ENCODE measurements around the gene WNT7A.

The WNT7A gene

DNA sequence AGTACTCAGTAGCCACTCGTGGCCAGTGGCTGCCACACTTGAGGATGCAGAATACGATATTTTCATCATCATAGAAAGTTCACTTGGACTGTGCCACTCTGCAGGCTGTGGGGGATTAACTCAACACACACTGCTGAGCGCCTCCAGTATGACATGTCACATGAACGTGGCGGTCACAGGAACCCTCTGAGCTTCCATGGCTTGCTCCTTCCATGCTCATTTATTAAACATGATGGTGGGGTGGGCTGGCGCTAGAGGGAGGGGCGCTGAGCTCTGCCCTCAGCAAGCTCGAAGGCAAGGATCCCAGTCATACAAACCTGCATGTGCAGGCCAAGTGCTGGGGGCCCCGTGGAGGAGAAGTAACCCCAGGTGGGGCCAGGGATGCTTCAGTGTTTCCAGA is 85.5 kb downstream of the WNT7A start:
- no peak for DNase-seq (ENCODE audit: low spot score)

GRCh38 chr3:13793451-13793850 is 86.4 kb downstream of the WNT7A start:
- no peak for DNase-seq (ENCODE audit: low spot score)

DNA sequence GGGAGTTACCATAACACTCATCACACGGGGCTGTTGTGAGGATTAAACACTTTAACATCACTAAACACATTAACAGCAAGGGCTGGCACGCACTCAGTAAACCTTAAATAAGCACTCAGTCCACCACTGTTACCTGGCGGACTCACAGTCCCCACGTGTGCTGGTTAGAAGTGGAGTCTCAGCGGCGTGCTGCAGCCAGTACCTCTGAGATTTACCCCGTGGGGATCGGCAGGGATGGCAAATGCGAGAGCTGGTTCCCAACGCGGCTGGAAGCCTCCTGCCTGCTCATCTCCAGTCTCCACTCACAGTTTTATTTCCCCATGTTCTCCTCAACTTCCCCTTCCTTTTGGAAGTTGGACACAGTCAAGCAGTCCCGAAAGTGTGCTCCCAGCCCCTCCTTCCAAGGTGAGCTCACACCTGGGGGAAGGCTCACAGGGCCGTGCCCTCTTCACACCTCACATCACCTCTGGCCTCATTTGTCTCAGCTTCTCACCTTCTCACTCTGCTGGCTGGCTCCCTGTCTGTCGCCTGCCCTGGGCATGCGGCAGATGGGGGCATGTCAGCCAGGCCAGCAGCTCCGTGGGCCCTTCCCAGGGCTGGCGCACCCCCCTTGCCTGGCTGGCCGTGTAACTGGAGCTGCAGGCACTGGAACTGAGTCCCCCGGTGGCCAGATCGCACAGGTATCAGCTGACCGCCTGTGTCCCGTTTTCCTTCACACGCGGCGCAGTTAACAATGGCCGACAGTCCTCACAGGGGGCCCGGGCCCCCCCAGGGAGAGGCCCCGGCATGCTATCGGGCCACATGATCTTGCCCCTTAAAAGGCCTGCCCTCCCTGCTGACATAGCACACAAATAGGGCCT is 87.1 kb downstream of the WNT7A start:
- no peak for DNase-seq (ENCODE audit: low spot score)

GRCh38 chr3:13792051-13792490 is 87.8 kb downstream of the WNT7A start:
- no peak for DNase-seq (ENCODE audit: low spot score)

GRCh38 chr3:13791198-13792050 is 88.4 kb downstream of the WNT7A start:
- no peak for DNase-seq (ENCODE audit: low spot score)

- no peak for DNase-seq (ENCODE audit: low spot score)
Measured at GRCh38 chr3:13790376-13791197, 89.3 kb downstream of the WNT7A start.

DNA sequence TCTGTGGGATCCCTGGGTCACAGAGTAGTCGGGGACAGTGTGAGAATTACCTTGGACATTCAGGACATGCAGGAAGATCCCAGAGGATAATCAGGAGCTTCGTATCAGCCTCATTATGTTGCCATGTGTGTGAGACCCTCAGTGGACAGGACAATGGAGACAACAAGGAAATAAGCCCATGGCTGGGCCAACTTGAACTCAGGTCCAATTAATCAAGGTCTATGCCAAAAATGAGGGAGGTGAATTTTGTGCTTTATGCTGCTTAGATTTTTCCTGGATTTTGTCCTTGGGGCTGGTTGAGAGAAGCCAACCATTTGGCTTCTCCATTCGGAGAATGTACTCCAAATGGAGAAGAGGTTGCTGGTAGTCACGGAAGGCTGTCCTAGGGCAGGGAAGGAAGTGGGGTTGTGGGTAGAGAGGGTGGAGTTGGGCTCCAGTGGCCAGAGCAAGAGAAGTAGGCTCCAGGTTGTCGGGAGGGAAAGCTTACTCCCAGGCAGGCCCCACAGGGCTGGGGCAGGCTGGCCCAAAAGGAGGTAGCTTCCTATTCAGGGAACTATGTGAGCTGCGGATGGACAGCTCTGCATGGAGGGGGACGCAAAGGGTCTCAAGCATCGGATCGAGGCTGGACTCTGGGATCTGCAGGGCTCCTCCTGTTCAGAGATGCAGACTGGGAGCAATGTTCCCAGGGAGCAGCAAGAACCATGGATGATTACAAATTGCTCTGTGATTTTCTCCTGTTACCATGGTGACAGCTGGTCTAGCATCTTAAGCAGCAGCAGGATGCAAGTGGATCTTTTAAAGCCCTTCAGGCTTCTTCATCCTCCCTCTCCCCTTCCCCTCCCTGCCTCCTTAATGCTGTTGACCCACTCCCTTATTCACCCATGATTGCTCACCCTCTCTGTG is 91.1 kb downstream of the WNT7A start:
- no peak for DNase-seq (ENCODE audit: low spot score)

DNA sequence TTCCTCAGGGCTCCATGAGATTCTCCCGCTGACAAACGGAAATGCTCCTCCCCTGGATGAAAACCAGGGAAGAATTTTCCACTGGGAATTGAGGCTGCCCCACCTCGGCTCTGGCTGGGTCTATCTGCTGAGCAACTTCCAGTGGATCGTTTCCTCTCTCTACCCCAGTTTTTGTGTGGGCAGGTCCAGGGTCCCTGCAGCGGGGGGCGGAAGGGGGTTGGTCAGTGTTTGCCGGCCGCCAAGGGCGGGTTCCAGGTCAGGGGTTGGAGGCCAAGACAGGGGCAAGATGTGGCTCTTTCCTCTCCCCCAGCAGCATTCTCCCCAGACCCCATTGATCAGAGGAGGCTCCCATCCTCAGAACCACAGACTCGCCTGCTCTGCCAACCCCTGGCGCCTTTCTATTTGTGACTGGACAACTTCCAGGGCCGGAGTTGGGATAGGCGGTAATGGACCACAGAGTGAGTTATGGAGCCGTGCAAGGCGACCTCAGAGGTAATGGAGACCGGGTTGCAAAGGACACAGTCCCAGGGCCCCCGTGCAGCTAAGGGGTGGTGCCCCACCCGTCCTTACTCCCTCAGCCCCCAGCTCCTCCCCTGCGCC is 92.2 kb downstream of the WNT7A start:
- DNase-seq (ENCODE audit: low spot score), result no peak

- no peak for DNase-seq (ENCODE audit: low spot score)
Measured at GRCh38 chr3:13786811-13787210, 93.1 kb downstream of the WNT7A start.

DNA sequence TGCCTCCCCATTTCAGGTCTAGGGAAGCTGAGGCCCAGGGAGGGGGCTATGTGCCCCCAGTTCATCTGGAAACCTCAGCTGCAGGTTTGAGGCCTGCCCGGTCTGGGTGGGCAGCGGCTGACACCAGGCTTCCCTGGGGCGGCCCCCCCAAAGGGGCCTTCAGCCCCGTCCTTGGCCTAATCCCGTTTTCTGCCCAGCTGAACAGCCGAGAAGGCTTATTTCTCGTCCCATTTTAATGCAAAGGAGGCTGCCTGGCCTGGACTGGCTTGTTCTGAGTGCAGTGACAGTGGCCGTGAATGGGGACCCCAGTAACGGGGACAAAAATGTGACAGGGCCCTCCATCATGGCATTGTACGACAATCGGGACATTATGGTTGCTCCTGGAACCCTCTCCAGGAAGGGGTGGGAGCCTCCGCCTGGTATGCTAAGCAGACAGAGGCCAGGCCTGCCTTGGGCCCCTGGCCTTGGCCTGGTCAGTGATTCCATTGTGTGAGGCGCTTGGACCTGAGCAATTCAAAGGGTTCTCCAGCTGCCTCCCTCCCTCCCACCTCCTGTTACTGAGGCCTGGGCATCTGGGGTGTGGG is 93.9 kb downstream of the WNT7A start:
- DNase-seq (ENCODE audit: low spot score), result no peak

GRCh38 chr3:13785351-13785750 is 94.5 kb downstream of the WNT7A start:
- DNase-seq (ENCODE audit: low spot score), result no peak

DNA sequence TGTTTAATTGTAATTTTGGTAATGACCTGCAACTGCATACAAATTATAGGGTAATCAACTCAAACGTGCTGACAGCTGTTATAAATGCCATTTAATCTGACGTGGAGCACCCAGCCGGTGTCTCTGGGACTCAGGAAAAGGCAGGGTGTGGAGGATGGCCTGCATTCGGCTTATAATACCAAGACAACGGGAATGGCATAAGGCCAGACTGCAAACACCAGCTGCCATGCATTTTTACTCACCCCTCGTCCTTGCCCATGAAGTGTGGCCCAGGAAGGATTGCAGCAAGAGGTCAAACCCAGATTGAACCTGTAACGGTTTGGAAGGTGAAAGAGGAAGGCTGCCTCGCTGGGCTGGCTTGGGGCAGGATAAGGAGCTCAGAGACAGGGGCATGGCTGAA is 96.4 kb downstream of the WNT7A start:
- no peak for DNase-seq (ENCODE audit: low spot score)

DNA sequence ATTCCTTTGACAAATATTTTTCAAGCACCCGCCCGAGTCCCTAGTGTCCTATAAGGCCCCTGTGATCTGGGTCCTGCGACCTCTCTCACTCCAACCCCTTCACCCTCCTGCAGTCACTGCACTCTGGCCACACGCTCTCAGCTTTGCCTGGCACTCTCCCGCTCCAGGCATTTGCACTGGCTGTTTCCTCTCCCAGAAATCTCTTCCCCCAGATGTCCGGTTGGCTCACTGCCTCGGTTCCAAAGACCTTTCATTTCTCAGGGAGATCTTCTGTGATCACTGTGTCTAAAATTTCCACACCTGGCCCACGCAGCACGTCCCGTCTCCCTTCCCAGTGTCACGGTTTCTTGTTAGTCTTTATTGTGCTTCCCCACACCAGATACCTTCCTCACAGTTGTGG is 97.4 kb downstream of the WNT7A start:
- no peak for DNase-seq (ENCODE audit: low spot score)

DNA sequence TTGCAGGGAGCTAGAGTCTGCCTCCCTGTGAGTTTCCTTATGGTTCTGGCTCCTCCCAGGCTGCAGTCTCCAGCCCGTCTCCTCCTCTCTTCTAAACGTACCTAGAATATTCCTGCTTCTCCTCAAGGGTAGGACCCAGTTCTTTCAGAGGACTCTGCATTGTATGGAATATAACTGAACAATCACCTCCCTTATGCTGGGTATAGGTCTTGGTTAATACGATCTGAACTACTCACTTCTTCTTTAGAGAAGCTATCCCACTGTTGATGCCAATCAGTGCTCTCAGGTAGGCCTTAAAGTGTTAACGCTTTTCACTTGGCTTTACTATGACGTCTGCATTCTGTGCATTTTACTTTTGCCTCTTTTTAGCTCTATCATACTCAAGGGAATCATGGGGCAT is 98.5 kb downstream of the WNT7A start:
- DNase-seq (ENCODE audit: low spot score), result no peak

GRCh38 chr3:13780432-13781176 is 99.3 kb downstream of the WNT7A start:
- DNase-seq (ENCODE audit: low spot score), result no peak

DNA sequence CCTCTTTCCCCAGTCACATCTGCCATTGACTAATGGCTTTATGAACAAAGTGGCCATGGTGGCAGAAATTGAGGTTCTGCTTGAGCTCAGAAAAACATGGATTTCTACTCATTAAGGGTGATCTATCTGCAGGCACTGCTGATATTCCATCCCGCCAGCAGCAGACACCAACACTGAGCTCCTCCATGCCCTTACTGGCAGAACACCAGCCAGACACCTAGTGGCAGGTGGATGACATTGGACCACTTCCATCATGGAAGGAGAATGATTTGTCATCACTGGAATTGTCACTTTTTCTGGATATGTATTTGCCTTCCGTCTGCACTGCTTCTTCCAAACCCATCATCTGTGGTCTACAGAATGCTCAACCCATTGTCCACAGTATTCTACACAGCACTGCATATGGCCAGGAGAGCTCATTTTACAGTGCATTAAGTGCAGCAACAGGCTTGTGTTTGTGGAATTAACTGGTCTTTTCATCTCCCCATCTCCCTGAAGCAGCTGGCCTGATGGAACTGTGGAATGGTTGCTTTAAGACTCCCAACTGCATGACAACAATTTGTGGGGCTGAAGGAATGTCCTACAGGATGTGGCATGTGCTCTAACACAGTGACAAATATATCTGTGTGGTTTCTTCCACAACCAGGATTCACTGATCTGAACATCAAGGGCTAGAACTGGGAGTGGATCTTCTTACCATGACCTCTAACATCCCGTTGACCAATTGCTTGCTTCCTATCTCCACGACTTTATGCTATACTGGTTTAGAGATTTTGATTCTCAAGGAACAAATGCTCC is 103.4 kb downstream of the WNT7A start:
- no peak for DNase-seq (ENCODE audit: low spot score)

DNA sequence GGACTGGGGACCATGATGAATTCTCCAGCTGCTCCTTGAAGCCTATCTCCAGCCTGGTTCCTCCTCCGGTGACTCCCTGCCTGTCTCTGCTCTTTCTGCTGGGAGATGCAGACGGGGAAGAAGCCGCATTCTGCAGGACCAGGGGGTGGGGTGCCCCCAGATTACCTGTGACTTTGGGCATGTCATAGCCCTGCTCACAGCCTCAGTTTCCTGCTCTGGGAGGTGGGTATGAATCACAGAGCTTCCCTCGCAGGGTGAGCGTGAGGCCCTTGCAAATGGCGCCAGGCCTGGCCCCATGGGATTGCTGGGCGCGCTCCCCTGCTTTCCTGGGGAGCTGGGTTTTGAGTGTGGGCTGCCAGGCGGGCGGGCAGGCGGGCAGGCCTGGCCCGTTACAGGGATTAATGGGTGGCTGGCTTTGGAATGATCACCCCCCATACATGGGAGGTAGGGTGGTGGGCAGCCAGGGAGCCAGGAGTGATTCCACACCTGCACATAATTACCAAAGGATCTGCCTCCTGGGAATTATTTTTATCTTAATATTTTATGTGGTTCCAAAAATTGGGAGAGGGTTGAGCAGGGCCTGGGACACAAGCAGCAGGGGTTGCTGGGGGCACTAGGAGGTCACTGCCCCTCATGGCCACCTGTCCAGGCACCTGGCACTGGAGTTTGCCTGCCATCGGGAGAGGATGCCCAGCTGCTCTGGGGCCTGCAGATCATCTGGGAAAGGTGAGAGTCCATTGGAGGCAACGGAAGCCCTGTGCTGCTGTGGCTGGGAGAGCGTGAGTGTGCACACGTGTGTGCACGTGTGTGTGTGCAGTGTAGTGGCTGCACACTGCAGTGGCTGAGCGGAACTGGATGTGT is 106.8 kb downstream of the WNT7A start:
- no peak for DNase-seq (ENCODE audit: low spot score)

Data from SK-N-DZ (cell line).